Measurements from ENCODE around the gene CDKAL1.

DNA sequence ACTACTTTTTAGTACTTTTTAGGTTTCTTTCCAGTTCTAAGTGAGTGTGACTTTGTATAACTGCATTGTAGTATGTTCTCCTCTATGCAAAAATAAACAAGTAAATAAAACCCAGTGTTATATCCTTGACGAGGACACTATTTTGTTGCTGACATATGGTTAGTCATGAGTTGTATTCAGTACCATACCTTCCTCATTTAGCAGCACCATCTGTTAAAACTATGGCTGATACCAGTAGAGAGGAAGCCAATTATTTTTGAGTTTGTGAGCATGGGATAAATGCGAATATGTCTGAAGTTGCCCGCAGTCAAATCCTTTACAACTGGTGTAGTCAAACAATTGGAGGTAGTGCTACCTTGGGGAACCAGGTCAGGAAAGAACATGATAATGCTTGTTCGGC is 74.1 kb downstream of the CDKAL1 start:
- TF ChIP-seq CTCF (IDR thresholded peaks at IDR 0.05) (no peak), POLR2A (IDR thresholded peaks at IDR 0.05) (no peak)
